ENCODE data around the gene MRPS15.

The MRPS15 gene

GRCh38 chr1:36467027-36467410, 2.8 kb upstream of the MRPS15 start:
- peaks cover 13% of the 10 kb centered on the region for H3K36me3 ChIP-seq (ENCODE audit: control insufficient read depth, low read length)
- H4K20me1 ChIP-seq (ENCODE audit: control insufficient read depth, insufficient read depth, low read depth, low read length) = no peaks in the 10 kb centered on the region
- H3F3A ChIP-seq (ENCODE audit: control insufficient read depth, insufficient read depth) = peaks cover 4% of the 10 kb centered on the region; the same call in 1 of the 2 replicates
- no peak overlapping the region for H3K4me2 ChIP-seq (ENCODE audit: low read length)
- H3K27me3 ChIP-seq (ENCODE audit: control insufficient read depth, low read length) = no peaks in the 10 kb centered on the region
- peaks cover 27% of the 10 kb centered on the region for H3K79me2 ChIP-seq (ENCODE audit: control insufficient read depth, low read length)
- H3K4me1 ChIP-seq (ENCODE audit: control insufficient read depth, low read length) = peaks cover 34% of the 10 kb centered on the region
- TF ChIP-seq CTCF (IDR thresholded peaks at IDR 0.05; ENCODE audit: low read depth, low read length, poor library complexity, severe bottlenecking) (no peak), EZH2phosphoT487 (IDR thresholded peaks at IDR 0.05; ENCODE audit: borderline replicate concordance, low read length) (no peak)
- H3K27ac ChIP-seq (ENCODE audit: low read depth, low read length) = no peak overlapping the region
- H3K9me3 ChIP-seq (ENCODE audit: control insufficient read depth, insufficient read depth, low read length) = no peaks in the 10 kb centered on the region
- H3K4me3 ChIP-seq (ENCODE audit: low read length) = no peak overlapping the region
- H3K9me2 ChIP-seq (replicated peaks; ENCODE audit: control insufficient read depth, low read length) = no peaks in the 10 kb centered on the region

- peaks cover 18% of the 10 kb centered on the region for H3K36me3 ChIP-seq (ENCODE audit: control insufficient read depth, low read length)
- peaks cover 29% of the 10 kb centered on the region for H3K4me1 ChIP-seq (ENCODE audit: control insufficient read depth, low read length)
- H3K27me3 ChIP-seq (ENCODE audit: control insufficient read depth, low read length) = no peaks in the 10 kb centered on the region
- 0 out of 2 replicates have a peak overlapping the region, but pooled peaks have one; percentile 84 for H3K27ac ChIP-seq (ENCODE audit: low read depth, low read length)
- H3F3A ChIP-seq (ENCODE audit: control insufficient read depth, insufficient read depth) = peaks cover 4% of the 10 kb centered on the region; the same call in 1 of the 2 replicates
- no peak overlapping the region for H3K4me3 ChIP-seq (ENCODE audit: low read length)
- H3K79me2 ChIP-seq (ENCODE audit: control insufficient read depth, low read length) = peaks cover 29% of the 10 kb centered on the region
- no peak overlapping the region for H3K4me2 ChIP-seq (ENCODE audit: low read length)
- TF ChIP-seq CTCF (IDR thresholded peaks at IDR 0.05; ENCODE audit: low read depth, low read length, poor library complexity, severe bottlenecking) (no peak), EZH2phosphoT487 (IDR thresholded peaks at IDR 0.05; ENCODE audit: borderline replicate concordance, low read length) (no peak)
- H3K9me2 ChIP-seq (replicated peaks; ENCODE audit: control insufficient read depth, low read length) = no peaks in the 10 kb centered on the region
- H4K20me1 ChIP-seq (ENCODE audit: control insufficient read depth, insufficient read depth, low read depth, low read length) = no peaks in the 10 kb centered on the region
- H3K9me3 ChIP-seq (ENCODE audit: control insufficient read depth, insufficient read depth, low read length) = no peaks in the 10 kb centered on the region
These were observed 2.3 kb upstream of the MRPS15 start for GRCh38 chr1:36466370-36467026.

GRCh38 chr1:36465731-36466369, 1.7 kb upstream of the MRPS15 start:
- H3K79me2 ChIP-seq (ENCODE audit: control insufficient read depth, low read length) = peaks cover 29% of the 10 kb centered on the region
- H3K4me2 ChIP-seq (ENCODE audit: low read length) = peak overlapping the region; percentile 97
- H3K9me2 ChIP-seq (replicated peaks; ENCODE audit: control insufficient read depth, low read length) = no peaks in the 10 kb centered on the region
- TF ChIP-seq CTCF (IDR thresholded peaks at IDR 0.05; ENCODE audit: low read depth, low read length, poor library complexity, severe bottlenecking) (no peak), EZH2phosphoT487 (IDR thresholded peaks at IDR 0.05; ENCODE audit: borderline replicate concordance, low read length) (no peak)
- H3K4me1 ChIP-seq (ENCODE audit: control insufficient read depth, low read length) = peaks cover 27% of the 10 kb centered on the region
- H3F3A ChIP-seq (ENCODE audit: control insufficient read depth, insufficient read depth) = peaks cover 4% of the 10 kb centered on the region; the same call in 1 of the 2 replicates
- H3K27ac ChIP-seq (ENCODE audit: low read depth, low read length) = peak overlapping the region; percentile 84
- peaks cover 25% of the 10 kb centered on the region for H3K36me3 ChIP-seq (ENCODE audit: control insufficient read depth, low read length)
- H3K4me3 ChIP-seq (ENCODE audit: low read length) = peak overlapping the region; percentile 96
- no peaks in the 10 kb centered on the region for H3K9me3 ChIP-seq (ENCODE audit: control insufficient read depth, insufficient read depth, low read length)
- H4K20me1 ChIP-seq (ENCODE audit: control insufficient read depth, insufficient read depth, low read depth, low read length) = no peaks in the 10 kb centered on the region
- H3K27me3 ChIP-seq (ENCODE audit: control insufficient read depth, low read length) = no peaks in the 10 kb centered on the region
